K562 (cell line): ENCODE results near the gene PFDN2. TPM values are rescaled to one million over a fixed set of nuclear protein-coding genes. Genes with fewer than 3 reads are reported as not detected.

Experiments
- CEBPZ ChIP-seq: fragments of 150-350 bp; IDR thresholded peaks from 2 replicates; pipeline ENCODE4 v1.6.1; 2014; ENCODE audit warnings: low read depth, mild to moderate bottlenecking, low read length, borderline replicate concordance
- DACH1 ChIP-seq: fragments of 450-650 bp; IDR thresholded peaks from 2 replicates; pipeline ENCODE4 v1.6.1; 2018; ENCODE audit not compliant: partially characterized antibody
- E2F3 ChIP-seq: fragments of 250-450 bp; sonication (Bioruptor Pico); IDR thresholded peaks from 2 replicates; pipeline ENCODE4 v1.4.0; 2020; ENCODE audit warnings: mild to moderate bottlenecking
- EGR1 ChIP-seq: fragments of 450-650 bp; conservative IDR thresholded peaks from 2 replicates; pipeline ENCODE4 v1.6.1; 2017; ENCODE audit warnings: mild to moderate bottlenecking
- GTF2E2 ChIP-seq: fragments of 200-800 bp; sonication (Bioruptor generic); IDR thresholded peaks from 2 replicates; pipeline ENCODE4 v1.6.1; 2016; ENCODE audit warnings: missing genetic modification characterization, missing compliant biosample characterization
- HOXB6 ChIP-seq: fragments of 250-450 bp; sonication (Bioruptor Pico); IDR thresholded peaks from 2 replicates; pipeline ENCODE4 v1.5.1; 2022; ENCODE audit warnings: mild to moderate bottlenecking, borderline replicate concordance
- KAT7 ChIP-seq: sonication (generic); formaldehyde crosslinking; IDR thresholded peaks from 2 replicates; pipeline ENCODE4 v1.8.0; 2022; ENCODE audit warnings: missing genetic modification reagents, mild to moderate bottlenecking, borderline replicate concordance
- KDM5B ChIP-seq: fragments of 200-600 bp; sonication (generic); IDR thresholded peaks from 2 replicates; pipeline ENCODE4 v1.6.1; 2012; ENCODE audit warnings: low read depth, mild to moderate bottlenecking, moderate library complexity, low read length, control low read depth, inconsistent platforms; ENCODE audit not compliant: insufficient replicate concordance
- KLF16 ChIP-seq: IDR thresholded peaks from 2 replicates; pipeline ENCODE4 v1.6.1; 2016; ENCODE audit warnings: antibody characterized with exemption
- PML ChIP-seq: IDR thresholded peaks from 2 replicates; pipeline ENCODE4 v1.6.1; 2012; ENCODE audit warnings: low read length, inconsistent platforms
- ZBTB40 ChIP-seq, 2 experiments: fragments of 450-650 bp in 1 of 2; sonication (generic) in 1 of 2; formaldehyde crosslinking in 1 of 2; IDR thresholded peaks; 2 replicates each; pipeline versions ENCODE4 v1.7.1 to v1.9.0; 2016 to 2022; ENCODE audit warnings: inconsistent platforms in 1 of 2, mild to moderate bottlenecking in 1 of 2, missing genetic modification reagents in 1 of 2
- ZKSCAN3 ChIP-seq: fragments of 250-450 bp; sonication (Bioruptor Pico); IDR thresholded peaks from 2 replicates; pipeline ENCODE4 v1.4.0; 2020
- ZNF76 ChIP-seq: fragments of 250-450 bp; sonication (Bioruptor Pico); IDR thresholded peaks from 2 replicates; pipeline ENCODE4 v1.4.0; 2020; ENCODE audit warnings: mild to moderate bottlenecking, moderate library complexity, borderline replicate concordance
- polyA plus RNA-seq, 8 experiments: library from polyadenylated mRNA; depleted of rRNA in 4 of 8; stranded (reverse) in 5 of 8; unstranded in 3 of 8; fragments of >200 nt; fragmentation: Nextera tagmentation in 2 of 8; fragmentation: Illumina TruSeq in 1 of 8; extraction: Ambion mirVana in 2 of 8; extraction: Trizol in 1 of 8; gene quantifications; 2 replicates each; pipeline versions ENCODE4 v1.2.1 to v1.2.3, GENCODE V29; 2011 to 2014; ENCODE audit warnings: inconsistent platforms in 1 of 8, missing spikeins in 1 of 8
- total RNA-seq, 7 experiments: library from RNA; depleted of rRNA in 6 of 7; stranded (reverse); fragments of >200 nt in 6 of 7; fragmentation: Illumina TruSeq in 2 of 7; extraction: Trizol in 2 of 7; gene quantifications; 2 replicates each; pipeline versions ENCODE4 v1.2.1 to v1.2.3, GENCODE V29; 2011 to 2021; ENCODE audit warnings: low replicate concordance in 1 of 7

PFDN2 gene
- total and polyA plus RNA-seq, 9 of the 15 experiments (the other 6 are each of a cell fraction or from before 2014, with no cell fraction given), result 50.2 to 361 (median 144) TPM

GRCh38 chr1:161117759-161118581 is at the start of gene PFDN2, which contains the start of gene NIT1 (continued):
- TF ChIP-seq CEBPZ (no peak), PML (peak; percentile 78), HOXB6 (CRISPR knock-in tag) (no peak), ZNF76 (CRISPR knock-in tag) (no peak), KLF16 (no peak), KAT7 (CRISPR knock-in tag) (peak; percentile 86; the same call in 1 of the 2 replicates), GTF2E2 (tag) (peak; percentile 73; the same call in 1 of the 2 replicates), DACH1 (no peak), E2F3 (CRISPR knock-in tag) (peak; percentile 55; the same call in 1 of the 2 replicates), ZBTB40 (IDR thresholded peaks at IDR 0.05) (peak; percentile 93), ZBTB40 (CRISPR knock-in tag; IDR thresholded peaks at IDR 0.05) (0 out of 2 replicates have a peak, but pooled peaks have one; percentile 16), ZKSCAN3 (CRISPR knock-in tag) (no peak), EGR1 (peak; percentile 96), KDM5B (peak; percentile 93)
